ENCODE data around the gene CCR5AS.
"Not testable (repeated sequence)": the region's sequence is repeated elsewhere in the genome, so short reads cannot be mapped to it uniquely, and the experiment has no call there.

The CCR5AS gene

DNA sequence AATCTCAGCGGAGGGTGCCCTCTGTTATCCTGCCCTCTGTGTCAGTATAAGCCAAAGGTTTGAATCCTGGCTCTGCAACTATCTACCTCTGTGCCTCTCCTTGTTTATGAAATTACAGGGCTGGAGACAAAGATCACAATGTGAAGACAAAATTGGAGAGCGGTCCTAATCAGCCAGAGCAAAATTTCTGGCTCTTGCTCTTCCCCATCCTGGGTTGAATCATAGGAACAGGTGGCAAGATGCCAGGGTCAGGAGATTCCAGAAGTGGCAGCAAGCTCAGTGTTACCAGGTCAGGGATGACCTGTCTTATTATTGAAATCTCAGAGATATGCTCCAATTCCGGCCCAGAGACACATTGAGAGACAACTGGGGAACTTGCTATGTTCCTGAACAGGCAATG lies 55.2 kb downstream of the CCR5AS start:
- DNase-seq: no peak

DNA sequence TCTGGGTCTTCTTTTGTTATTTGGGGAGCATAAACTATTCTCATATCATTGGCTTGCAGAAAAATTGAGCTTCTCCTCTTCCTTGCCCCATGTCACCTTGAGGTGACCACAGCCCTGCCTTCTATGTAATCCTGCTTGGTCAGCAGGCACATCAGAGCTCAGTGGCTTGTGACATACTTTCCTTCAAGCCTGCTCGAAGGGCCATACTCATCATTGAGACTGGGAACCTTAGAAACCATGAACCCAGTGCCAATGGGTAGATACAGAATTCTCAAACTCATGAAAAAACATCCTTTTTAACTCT lies 56.7 kb downstream of the CCR5AS start:
- no peak for DNase-seq

DNA sequence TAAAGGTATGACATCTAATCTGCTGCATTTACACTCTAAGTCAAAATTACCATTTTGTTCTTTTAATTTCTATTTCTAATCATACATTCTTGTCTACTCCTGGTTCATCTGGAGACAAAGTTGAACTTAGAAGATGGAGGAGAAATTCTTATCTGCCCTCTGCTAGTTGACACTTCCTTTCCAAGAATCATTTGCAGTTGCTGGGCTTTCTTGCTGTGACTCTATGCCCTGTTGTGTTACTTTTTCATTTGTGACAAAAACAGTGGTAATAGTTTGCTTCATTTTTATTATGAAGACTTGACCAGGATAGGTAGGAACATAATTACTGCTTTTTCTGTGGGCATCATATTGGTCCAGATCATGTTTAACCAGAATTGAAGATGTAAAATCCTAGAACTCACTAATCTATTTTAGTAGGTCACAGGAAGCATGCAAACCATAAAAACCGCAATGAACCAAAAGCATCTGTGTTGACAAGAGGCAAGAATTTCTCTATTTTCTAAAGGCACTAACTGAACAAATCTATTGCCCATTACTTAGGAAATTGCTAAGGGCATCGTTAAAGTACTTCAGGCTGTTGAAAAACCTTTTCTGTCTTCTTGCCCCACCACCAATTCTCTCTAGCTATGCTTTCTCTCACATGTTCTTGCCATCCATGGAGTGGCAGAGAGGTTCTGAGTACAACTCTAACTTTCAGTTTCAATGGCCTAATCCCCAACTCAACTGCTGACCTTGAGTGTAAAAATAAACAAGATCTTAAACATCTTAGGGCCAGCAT lies 57.2 kb downstream of the CCR5AS start:
- no peak for DNase-seq

DNA sequence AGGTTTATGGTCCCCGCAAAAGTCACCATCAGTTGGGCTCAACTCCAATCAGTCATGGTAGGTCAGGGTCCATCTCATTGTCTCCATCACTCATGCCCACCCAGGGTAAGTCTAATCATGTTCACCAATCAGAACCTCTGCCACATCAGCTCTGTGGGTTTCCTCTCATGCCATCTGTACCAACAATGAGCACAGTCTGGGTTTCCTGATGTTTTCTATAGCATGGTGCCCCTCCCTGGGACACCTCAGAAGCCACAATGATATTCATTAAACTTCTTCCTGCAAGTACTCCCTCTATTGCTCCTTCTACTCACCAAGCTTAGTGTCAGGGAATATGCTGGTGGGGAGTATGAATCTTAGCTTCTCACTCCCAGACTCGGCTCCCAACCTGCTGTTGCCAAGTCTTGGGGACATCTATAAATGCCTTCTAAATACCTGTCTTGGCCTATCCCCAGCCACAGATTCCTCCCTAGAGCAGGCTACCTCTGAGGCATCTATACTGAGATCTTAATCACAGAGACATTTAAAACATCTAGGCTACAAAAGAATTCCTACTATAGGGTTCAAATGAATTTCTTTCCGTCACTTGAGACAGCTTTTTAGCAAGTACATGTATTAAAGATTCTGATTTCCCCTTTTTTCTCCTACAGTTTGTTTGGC lies 57.9 kb downstream of the CCR5AS start:
- DNase-seq: no peak

DNA sequence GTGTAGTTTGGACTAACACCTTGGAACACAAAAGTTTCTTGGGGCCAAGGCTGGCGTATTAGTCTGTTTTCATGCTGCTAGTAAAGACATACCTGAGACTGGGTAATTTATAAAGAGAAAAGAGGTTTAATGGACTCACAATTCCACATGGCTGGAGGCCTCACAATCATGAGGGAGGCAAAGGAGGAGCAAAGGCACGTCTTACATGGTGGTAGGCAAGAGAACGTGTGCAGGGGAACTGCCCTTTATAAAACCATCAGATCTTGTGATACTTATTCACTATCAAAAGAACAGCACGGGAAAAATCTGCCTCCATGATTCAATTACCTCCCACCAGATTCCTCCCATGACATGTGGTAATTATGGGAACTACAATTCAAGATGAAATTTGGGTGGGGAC lies 62.4 kb downstream of the CCR5AS start:
- DNase-seq: no peak

DNA sequence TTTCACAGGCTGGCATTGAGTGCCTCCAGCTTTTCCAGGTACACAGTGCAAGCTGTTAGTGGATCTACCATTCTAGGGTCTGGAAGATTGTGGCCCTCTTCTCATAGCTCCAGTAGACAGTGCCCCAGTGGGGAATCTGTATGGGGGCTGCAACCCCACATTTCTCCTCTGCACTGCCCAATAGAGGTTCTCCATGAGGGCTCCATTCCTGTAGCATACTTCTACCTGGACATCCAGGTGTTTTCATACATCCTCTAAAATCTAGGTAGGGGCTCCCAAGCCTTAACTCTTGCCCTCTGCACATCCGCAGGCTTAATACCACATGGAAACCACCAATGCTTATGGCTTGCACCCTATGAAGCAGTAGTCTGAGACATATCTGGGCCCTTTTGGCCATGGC lies 68.0 kb downstream of the CCR5AS start:
- DNase-seq: no peak

DNA sequence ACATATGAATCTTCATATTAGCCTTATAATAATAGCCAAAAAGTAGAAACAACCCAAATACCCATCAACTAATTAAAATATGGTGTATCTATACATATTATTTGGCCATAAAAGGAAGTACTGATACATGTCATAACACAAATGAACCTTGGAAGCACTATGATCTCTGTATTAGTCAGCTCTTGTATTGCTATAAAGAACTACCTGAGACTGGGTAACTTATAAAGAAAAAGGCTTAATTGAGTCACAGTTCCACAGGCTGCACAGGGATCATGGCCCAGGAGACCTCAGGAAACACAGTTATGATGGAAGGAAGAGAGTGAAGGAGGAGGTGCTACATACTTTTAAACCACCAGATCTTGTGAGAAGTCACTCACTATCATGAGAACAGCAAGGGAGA lies 69.0 kb downstream of the CCR5AS start:
- DNase-seq: no peak

DNA sequence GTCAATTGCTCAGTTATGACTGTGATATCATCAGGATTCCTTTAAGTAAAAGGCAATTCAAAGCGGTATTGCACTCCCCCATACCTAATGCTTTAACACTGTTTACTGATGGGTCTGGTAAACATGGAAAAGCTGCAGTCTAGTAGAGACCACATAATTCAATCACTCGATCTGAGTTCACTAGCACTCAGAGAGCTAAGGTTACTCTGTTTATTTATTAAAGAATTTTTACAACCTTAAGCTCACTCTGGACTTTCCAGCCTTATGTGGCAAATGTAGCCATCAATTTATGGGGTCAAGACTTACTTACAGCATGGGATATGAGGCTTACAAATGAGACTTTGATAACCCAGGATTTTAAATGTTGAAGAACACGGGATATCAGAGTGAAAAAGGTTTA lies 71.3 kb downstream of the CCR5AS start:
- no peak for DNase-seq

DNA sequence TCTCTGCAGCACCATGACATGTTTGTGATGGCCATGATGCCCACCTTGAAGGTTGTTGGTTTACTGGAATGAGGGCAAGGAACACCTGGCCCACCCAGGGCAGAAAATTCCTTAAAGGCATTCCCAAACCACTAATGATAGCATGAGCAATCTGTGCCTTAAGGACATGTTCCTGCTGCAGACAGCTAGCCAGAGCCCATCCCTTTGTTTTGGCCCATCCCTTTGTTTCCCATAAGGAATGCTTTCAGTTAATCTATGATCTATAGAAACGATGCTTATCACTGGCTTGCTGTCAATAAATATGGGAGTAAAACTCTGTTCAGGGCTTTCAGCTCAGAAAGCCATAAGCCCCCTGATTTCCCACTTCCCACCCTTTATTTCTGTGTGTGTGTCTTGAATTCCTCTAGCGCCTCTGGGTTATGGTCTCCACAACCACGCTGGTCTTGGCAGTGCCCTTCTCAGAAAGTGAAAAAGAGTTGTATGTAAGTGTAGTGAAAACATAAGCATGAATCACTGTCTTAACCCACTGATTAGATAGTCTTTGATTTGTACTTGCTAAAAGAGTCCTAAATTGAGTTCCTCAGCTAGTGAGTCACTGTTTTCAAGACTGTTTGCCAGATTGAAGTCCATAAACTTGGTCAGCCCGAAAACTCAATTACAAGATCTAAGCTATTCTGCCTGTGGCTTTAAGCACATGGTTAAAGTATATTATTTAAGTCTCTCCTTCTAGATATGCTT lies 72.0 kb downstream of the CCR5AS start:
- DNase-seq: no peak

DNA sequence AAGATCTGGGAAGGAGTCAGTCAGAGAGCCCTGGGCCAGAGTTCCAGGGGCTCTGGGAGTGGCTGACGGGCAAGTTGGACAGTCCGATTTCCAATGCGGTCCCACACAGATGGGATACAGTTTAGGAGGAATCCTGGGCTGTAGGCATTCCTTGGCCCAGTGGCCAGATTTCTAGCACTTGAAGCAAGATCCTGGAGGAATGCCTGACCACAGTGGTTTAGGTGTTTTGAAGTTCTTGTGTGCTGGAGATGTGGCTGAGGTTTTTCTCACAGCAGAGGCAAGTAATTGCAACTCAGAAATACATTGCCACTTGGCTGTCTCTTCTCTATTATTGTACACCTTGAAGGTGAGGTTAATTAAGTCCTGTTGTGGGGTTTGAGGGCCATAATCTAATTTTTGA lies 76.2 kb downstream of the CCR5AS start:
- not testable (repeated sequence) for DNase-seq

DNA sequence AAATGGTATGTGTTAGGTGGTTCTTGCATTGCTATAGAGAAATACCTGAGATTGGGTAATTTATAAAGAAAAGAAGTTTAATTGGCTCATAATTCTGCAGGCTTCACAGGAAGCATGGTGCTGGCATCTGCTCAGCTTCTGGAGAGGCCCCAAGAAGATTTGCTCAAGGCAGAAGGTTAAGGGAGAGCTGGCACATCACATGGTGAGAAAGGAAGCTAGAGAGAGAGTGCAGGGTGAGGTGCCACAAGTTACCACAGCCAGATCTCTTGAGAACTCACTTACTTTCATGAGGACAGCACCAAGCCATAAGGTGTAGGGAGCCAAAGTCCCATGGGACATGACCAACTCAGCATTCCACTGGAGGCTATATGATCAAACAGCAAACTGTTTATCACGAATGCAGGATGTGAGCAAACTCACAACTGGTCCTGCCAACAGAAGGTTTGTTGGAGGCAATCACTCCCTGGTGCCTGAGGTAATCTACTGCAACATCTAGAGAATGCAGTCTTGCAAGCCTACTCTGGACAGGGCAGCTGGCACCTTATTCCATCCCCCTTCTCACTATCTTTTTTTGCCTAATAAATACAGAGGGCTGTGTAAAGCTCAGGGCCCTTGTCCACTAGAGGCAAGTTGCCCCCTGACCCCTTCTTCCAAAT lies 81.1 kb downstream of the CCR5AS start:
- DNase-seq: no peak

DNA sequence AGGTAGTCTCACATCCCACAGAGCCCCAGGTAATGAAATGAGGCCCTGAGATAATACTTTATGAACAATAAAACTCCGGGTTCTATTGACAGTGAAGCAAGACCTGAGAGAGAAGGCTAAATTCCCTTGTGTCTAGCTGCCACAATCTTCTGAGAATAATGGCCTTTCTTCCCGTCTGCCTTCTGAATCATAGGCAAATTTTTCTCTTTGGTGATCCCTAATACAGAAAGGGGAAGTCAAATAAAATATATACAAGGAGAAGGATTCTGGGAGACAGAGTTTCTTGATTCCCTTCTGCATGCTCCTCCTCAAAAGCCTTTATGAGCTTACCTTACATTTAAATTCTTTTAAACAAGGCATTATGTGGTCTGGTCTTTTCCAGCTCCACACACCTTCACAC lies 82.8 kb downstream of the CCR5AS start:
- no peak for DNase-seq

DNA sequence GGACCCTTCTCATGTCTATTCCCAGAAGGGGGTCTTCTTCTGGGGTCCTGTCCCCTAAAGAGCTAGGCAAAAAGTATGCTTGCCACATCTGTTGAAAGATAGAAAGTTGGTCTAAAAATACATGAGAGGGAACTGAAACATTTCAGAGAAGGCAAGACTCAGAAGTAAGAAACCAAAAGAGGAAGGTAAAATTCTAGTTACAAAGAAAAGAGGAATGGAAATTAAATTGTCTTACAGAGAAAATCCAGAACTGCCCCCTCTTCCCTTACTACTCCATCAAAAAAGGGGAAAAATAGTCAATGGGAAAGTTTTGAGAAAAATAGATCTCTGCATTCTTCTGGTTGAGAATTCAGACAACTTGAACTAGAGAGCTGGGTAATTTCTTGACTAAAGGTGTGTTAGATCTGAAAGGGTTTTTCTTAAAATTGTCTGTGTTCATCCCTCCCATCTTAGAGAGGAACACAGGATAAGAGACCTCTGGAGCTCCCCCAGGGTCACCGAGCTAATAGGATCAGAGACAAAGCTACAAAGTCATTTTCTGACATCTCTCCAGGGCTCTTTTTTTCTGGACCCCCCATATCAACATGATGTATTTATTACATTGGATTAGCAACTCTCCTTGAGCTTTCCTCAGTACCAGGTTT lies 85.3 kb downstream of the CCR5AS start:
- DNase-seq: no peak

DNA sequence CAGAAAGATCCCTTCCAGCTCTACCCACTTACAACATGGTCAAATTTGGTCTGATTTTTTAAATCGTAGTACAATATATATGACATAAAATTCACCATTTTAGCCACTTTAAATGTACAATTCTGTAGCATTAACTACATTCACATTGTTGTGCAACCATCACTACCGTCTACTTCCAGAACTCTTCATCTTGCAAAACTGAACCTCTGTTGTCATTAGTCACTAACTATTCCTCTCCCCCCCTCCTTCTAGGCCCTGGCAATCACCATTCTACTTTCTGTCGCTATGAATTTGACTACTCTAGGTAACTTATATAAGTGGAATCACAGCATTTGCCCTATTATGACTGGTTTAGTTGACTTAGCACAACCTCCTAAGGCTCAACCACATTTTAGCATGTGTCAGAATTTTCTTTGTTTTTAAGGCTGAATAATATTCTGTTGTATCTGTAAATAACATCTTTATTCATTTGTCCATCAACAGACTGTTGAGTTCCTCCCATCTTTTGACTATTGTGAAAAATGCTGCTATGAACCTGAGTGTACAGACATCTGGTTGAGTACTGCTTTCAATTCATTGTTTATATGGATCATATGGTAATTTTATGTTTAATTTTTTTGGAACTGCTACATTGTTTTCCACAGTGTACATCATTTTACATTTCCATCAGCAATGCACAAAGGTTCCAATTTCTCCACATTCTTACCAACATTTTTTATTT lies 88.5 kb downstream of the CCR5AS start:
- no peak for DNase-seq

DNA sequence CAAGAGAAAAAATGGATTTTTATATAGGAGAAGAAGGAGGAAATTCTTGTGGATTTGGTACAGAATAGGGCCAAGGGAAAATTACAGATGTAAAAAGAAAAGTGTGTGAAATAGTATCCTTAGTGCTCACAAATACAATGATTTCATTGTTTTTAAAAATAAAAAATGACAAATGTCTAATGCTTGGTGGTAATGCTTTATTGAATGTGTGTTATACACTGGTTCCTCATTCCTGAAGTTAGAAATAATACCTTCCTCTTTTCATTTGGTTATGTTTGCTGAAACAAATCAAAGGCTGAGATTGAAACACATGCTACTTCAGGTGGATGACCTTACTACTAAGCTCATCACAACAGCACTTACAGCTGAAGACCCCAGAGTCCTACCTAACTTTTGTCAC lies 90.7 kb downstream of the CCR5AS start:
- no peak for DNase-seq

DNA sequence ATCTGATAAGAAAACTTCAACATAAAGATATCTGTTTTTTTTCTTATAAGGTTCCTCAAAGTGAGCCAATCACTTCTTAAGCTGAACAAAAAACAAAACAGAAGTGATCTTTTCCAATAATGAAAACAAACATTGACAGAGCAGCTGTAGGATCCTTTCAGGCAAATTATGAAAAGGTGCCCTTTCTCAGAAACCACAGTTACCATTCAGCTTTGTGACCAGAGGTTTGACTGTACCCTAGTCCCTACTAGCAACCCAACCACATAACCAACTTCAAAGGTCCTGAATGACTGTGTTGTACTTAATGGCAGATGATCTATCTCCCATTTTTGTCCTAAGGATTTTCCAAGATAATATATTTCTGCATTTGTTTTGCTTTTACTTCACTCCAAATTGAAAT lies 92.3 kb downstream of the CCR5AS start:
- DNase-seq: no peak
